Endometrial microvascular endothelial cells (primary cell): Measurements from ENCODE around the gene PEX3. TPM values are rescaled to one million over a fixed set of nuclear protein-coding genes. Genes with fewer than 3 reads are reported as not detected.

Experiments used
- in situ Hi-C: cut with HindIII; loops from 2 replicates; pipeline ENCODE4 v1.10.0; 2017; ENCODE audit warnings: low sequenced_read_pairs, low pct_unique_long_range_greater_than_20kb; ENCODE audit errors: inconsistent ontology term
- total RNA-seq: library from RNA; depleted of rRNA; stranded (reverse); fragments of >200 nt; gene quantifications from one replicate; pipeline ENCODE4 v1.2.3, GENCODE V29; 2015; ENCODE audit errors: inconsistent ontology term

PEX3 gene
- 23.0 TPM for total RNA-seq

- in situ Hi-C loops: no loop called here
Observed at GRCh38 chr6:143450453-143451371, at the start of gene PEX3, which contains the start of gene ADAT2. Gene PEX3 (plus strand): TSS chr6:143450805. CDS start chr6:143451043, 238 bp downstream. Gene ADAT2 (minus strand): TSS chr6:143450695. CDS start chr6:143450658, 37 bp downstream.

- in situ Hi-C loops: loop anchor here (25.0 kb wide), 1 partner anchor 714 kb away; no protein-coding TSS in a partner anchor
Observed at GRCh38 chr6:143401068-143401446, 49.5 kb upstream of the PEX3 start.

- in situ Hi-C loops: loop anchor here (25.0 kb wide), 1 partner anchor 715 kb away; no protein-coding TSS in a partner anchor
Observed at GRCh38 chr6:143401636-143402370, 48.8 kb upstream of the PEX3 start.

- in situ Hi-C loops: loop anchor here (25.0 kb wide), 1 partner anchor 716 kb away; no protein-coding TSS in a partner anchor
Observed at GRCh38 chr6:143402721-143403336, 47.8 kb upstream of the PEX3 start.

GRCh38 chr6:143405373-143406154, 45.0 kb upstream of the PEX3 start:
- in situ Hi-C loops: loop anchor here (25.0 kb wide), 1 partner anchor 718 kb away; no protein-coding TSS in a partner anchor

GRCh38 chr6:143406673-143407072, 43.9 kb upstream of the PEX3 start:
- in situ Hi-C loops: loop anchor here (25.0 kb wide), 1 partner anchor 719 kb away; no protein-coding TSS in a partner anchor

- in situ Hi-C loops: loop anchor here (25.0 kb wide), 1 partner anchor 721 kb away; no protein-coding TSS in a partner anchor
Observed at GRCh38 chr6:143408151-143408786, 42.3 kb upstream of the PEX3 start.

GRCh38 chr6:143408787-143409162, 41.8 kb upstream of the PEX3 start:
- in situ Hi-C loops: loop anchor here (25.0 kb wide), 1 partner anchor 721 kb away; no protein-coding TSS in a partner anchor

- in situ Hi-C loops: loop anchor here (25.0 kb wide), 1 partner anchor 724 kb away; no protein-coding TSS in a partner anchor
Observed at GRCh38 chr6:143410859-143411270, 39.7 kb upstream of the PEX3 start.

- in situ Hi-C loops: loop anchor here (25.0 kb wide), 1 partner anchor 727 kb away; no protein-coding TSS in a partner anchor
Observed at GRCh38 chr6:143414769-143415168, 35.8 kb upstream of the PEX3 start.

- in situ Hi-C loops: loop anchor here (25.0 kb wide), 1 partner anchor 732 kb away; no protein-coding TSS in a partner anchor
Observed at GRCh38 chr6:143419526-143419925, 31.1 kb upstream of the PEX3 start.

- in situ Hi-C loops: no loop called here
Observed at GRCh38 chr6:143426026-143426425, 24.6 kb upstream of the PEX3 start.

GRCh38 chr6:143427109-143427817, 23.3 kb upstream of the PEX3 start:
- in situ Hi-C loops: no loop called here

- in situ Hi-C loops: no loop called here
Observed at GRCh38 chr6:143429970-143430369, 20.6 kb upstream of the PEX3 start.

GRCh38 chr6:143431226-143431625, 19.4 kb upstream of the PEX3 start:
- in situ Hi-C loops: no loop called here

GRCh38 chr6:143432588-143432987, 18.0 kb upstream of the PEX3 start:
- in situ Hi-C loops: no loop called here

- in situ Hi-C loops: no loop called here
Observed at GRCh38 chr6:143441010-143441409, 9.6 kb upstream of the PEX3 start.
